CD4-positive, alpha-beta T cell treated with Interleukin-21 for 1 hour (primary cell): ENCODE results near the gene C2CD2L.
A peak's percentile ranks its signal among the peaks of the same experiment; 100 is the strongest.
"Not testable (repeated sequence)": the region's sequence is repeated elsewhere in the genome, so short reads cannot be mapped to it uniquely, and the experiment has no call there.

Experiments
- DNase-seq: peaks from one replicate; pipeline ENCODE4 v3.0.0-alpha.2; 2020

The C2CD2L gene

DNA sequence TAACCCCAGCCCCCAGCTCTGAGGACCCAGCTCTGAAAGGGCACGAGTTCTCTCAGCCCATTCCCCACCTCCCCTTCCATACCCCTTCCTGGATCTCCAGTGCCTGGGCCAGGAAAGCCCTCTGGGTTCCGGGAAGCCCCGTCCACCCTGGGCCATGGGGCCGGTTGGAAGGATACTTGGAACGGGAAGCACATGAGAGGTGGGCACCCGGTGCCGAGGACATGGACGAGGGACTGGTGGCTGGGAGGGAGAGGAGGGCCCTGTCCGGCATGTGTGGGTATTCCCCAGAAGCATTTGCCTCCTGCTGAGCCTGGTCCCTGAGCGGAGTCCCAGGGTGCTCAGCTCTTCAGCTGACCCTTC is 9.1 kb downstream of the C2CD2L start:
- no peak for DNase-seq

DNA sequence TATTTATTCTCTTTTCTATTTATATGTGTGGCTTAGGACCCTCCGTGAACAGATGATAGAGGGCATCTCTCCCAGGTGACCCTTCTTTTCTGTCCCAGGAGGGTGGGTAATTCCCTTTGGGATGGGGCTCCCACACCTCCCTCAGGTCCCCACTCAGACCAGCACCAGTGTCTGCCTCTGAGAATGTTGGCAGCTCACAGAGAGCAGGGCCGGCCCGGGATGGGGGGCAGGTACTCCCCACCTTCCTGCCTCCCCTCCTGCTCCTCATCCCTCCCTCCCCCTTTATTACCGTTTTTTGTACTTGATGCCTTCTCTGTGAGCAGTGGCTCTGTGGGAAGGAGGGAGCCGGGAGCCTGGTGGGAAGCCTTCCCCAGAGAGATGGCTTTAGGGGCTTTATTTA is 9.5 kb downstream of the C2CD2L start:
- no peak for DNase-seq

DNA sequence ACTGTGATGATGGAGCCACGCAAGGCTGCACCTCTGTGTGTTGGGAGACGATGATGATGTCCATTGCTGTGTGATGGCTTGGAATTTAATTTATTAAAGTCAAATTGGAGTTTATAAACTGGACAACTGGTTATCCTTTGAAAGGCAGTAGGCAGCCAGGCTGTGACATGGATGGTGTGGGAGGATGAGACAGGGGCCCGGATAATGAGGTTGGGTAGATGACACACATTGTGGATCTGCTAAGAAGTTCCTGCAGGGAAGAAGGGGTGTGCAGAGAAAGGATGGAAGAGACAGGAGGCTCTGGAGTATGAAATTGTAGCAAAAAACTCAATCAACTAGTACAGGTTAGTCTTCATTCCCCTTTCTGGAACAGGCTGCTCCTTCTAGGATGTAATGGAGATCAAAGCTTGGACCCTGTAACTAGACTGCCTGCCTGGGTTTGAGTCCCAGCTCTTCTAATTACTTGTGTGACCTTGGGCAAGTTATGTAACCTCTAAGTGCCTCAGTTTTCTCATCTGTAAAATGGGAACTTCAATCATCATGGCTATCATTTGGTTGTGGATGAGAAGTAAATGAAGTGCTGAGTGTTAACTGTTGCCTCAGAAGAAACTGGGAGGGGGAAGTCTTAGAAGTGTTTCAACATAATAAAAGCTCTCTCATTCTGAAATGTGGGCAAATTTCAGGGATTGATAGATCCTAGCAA is 10.0 kb downstream of the C2CD2L start:
- no peak for DNase-seq

DNA sequence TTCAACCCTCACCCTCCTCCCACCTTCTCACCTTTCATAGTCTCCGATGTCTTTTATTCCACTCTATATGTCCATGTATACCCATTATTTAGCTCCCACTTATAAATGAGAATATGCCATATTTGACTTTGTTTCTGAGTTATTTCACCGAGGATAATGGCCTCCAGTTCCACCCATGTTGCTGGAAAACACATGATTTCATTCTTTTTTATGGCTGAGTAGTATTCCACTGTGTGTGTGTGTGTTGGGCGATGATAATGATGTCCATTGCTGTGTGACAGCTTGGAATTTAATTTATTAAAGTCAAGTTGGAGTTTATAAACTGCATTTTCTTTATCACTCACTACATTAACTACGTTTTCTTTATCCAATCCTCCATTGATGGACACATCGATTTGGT is 11.1 kb downstream of the C2CD2L start:
- no peak for DNase-seq

DNA sequence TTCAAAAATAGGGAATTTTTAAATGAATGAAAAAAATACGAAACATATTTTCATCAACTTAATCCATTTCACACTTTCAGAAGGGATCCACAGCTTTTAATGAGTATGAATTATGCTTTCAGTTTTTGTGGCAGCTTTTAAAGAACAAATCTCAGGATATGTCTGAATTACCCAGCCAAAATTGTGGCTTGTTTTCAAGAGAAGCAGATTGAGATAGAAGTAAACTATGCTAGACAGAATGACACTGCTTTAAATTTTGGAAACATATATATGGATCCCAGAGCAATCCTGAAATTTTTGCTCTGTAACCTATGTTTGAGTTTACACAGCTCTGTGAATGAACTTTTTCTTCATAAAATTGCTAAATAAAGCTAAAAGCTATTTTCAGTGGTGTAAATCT is 11.8 kb downstream of the C2CD2L start:
- no peak for DNase-seq

DNA sequence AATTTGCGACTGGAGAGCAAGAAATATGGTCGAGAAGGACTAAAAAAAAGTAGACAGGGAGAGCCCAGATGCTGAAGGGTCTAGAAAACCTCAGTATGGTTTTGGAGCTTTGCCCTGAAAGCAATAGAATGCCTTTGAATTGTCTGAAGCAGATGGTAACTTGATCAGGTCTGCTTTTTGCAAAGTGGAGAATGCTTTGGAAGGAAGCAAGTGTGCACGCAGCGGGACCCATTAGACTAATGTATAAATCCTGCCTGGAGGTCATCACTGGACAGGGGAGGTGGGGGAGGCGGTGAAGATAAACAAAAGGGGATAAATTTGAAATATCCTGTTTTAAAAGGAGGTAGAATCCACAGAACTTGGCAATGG is 13.5 kb downstream of the C2CD2L start:
- DNase-seq, result no peak

DNA sequence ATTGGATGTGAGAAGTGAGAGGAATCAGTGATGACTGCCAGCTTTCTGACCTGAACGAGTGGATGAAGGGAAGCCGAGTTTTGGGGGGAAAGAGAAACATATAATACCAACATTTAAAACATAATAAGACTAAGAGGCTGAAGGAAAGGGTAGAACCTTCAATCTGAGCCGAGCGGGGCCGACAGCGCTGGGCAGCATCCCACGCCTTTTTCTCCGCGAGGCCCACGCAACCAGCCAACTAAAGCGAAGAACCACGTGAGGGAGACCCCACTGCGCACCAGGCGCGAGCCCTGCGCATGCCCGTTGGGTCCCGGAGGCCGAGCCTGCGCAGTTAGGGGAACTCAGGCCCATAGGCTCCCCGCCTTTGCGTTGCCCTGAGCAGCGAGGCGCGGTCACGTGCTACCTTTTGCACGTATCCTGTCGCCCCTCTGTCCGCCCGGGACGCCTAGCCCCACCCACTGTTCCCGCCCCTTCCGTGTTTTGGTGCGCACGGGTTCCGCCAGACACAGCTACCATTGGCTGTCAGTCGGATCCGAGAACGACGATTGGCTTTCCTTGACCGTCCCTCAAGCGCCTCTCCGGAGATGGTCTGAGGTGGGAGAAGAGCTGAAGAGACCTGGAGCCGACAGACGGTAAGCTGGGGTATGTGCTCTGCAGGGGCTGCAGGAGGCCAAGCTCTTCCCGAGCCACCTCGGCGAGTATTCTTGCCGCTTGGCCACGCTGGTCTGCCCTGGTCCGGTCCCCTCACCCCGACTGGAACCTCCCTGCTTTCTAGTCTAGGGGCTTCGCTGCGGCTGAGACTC is 14.1 kb downstream of the C2CD2L start, which contains the start of gene HINFP:
Gene HINFP (plus strand): TSS at position 573 of the 803 bp plus-strand sequence. CDS start 5,365 bp downstream, outside the sequence.
- DNase-seq, result peak; percentile 100

DNA sequence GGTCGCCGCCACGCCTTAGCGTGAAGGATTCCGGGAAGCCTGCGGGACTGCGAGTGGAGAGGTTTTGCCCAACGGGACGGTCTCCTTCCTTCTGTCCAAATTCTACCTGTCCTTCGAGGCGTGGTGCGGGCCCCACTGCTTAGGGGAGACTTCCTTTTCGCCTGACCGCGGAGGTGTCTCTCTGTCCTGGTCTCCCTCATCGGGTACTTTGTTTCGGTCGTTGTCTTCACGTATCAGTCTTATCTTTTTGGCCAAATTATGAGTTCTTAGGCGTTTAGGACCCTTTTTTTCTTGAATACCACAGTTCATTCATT is 14.6 kb downstream of the C2CD2L start:
- no peak for DNase-seq

DNA sequence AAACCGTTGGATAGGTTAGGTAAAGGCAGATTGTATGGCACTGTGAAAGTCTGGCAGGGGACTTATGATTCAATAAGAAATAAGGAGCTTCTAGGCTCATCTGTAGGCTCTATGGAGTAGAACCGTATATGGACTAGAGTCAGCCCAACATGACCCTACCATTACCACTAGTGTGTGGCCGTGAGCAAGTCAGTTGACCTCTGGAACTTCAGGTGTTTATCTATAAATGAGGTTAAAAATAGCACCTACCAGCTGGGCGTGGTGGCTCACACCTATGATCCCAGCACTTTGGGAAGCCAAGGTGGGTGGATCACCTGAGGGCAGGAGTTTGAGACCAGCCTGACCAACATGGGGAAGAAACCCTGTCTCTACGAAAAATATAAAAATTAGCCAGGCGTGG is 18.7 kb downstream of the C2CD2L start:
- no peak for DNase-seq

DNA sequence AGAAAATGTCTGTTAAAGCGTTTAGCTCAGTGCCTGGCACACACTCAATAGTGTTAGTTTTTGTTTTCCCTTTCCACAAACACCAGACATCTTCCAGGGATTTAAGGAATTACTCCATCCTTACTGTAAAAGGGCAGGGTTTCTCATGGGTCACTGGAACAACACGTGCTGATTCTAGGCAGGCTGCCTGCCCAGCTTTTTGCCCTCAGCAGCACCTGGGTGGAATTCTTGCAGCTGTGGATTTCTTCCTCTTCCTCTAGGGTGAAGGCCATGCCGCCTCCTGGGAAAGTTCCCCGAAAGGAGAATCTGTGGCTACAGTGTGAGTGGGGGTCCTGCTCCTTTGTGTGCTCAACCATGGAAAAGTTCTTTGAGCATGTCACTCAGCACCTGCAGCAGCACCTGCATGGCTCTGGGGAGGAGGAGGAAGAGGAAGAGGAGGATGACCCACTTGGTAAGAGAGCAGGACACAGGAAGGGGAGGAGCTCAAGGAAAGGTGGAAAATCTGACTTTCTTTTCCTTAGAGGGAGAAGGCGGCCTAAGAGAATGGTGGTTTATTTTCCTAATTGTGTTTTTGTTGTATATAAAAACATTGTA is 19.6 kb downstream of the C2CD2L start:
- no peak for DNase-seq

DNA sequence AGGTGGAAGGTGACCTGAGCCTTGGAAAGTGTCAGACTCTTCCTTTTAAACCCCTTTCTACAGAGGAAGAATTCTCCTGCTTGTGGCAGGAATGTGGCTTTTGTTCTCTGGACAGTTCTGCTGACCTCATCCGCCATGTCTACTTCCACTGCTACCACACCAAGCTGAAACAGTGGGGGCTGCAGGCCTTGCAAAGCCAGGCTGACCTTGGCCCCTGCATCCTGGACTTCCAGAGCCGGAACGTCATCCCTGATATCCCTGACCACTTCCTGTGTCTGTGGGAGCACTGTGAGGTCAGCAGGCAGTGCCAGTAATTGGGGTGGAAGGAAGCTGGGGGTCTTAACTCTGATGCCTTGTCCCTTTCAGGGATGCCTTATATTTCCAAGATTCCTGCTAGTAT is 23.5 kb downstream of the C2CD2L start:
- no peak for DNase-seq

DNA sequence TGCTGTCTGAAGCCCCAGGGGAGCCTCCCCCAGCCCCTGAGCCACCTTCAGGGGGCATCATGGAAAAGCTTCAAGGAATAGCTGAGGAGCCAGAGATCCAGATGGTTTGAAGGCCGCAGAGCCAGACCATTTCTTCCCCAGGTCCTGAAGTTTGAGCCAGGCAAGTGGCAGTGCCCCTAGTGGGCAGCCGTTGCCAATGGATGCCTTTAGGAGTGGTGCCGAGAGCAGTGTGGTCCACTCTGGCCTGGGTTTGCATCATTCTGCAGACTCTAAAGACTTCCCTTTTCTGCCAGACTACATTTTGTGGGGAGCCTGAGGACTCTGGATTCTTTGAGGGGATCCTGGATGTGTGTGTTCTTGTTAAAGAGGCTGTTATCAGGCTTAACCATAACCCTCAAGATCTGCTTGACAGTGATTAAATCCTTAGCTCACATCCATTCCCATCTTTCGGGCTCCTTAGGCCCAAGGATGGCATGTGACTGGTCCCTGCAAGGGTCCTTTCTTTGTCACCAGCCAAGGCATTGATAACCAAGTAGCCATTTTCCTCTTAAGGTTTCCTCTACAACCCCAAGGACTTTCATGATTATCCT is 27.3 kb downstream of the C2CD2L start:
- no peak for DNase-seq

DNA sequence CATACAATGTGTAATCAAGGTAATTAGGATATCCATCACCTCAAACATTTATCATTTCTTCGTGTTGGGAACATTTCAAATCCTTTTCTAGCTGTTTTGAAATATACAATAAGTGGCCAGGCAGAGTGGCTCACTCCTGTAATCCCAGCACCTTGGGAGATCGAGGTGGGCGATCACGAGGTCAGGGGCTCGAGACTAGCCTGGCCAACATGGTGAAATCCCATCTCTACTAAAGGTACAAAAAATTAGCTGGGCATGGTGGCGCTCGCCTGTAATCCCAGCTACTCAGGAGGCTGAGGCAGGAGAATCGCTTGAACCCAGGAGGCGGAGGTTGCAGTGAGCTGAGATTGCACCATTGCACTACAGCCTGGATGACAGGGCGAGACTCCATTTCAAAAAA is 32.1 kb downstream of the C2CD2L start:
- DNase-seq, result not testable (repeated sequence)

DNA sequence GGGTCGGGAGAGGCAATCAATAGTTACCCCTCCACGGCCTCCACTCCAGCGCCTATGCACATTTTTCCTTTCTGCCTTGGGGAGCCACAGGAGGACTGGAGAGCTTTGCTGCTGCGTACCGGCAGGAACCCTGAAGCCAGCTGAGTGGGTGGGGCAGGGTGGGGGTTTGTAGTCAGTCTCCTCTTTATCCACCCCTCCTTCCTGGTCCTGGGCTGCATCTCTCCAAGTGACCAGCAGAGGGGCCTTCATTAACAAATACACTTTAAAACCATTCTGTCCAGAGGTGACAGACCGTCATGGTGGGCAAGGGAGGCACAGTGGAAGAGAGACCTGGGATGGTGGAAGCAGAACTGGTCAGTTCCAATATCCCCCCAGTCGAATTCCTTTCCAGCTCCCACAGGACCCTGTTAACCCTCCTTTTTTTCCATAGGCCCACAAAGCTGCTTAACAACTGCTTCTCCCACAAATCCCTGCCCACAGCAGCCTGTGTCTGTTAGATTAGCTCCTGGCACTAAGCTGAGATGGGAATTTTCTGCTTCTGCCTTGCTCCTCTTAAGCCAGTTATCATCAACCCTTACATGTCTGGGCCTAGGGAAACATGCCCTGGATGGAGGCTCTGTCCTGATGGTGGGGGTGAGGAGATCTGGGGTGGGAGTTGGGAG is 37.8 kb downstream of the C2CD2L start:
- peak; percentile 40 for DNase-seq

DNA sequence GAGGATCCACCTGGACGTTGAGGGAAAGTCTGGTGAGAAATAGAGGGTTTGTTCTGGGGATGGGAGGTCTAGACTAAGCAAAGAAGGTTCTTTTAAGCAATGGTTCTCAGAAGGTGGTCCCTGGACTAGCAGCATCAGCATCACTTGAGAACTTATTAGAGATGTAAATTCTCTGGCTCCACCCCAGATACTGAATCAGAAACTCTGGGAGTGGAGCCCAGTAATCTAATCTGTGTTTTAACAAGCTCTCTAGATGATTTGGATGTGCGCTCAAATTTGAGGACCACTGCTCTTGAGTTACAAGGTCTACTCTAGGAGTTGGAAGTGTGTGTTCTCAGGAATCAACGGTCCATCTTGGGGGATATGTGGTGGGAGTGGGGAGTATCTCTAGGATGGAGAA is 38.4 kb downstream of the C2CD2L start:
- DNase-seq, result no peak

DNA sequence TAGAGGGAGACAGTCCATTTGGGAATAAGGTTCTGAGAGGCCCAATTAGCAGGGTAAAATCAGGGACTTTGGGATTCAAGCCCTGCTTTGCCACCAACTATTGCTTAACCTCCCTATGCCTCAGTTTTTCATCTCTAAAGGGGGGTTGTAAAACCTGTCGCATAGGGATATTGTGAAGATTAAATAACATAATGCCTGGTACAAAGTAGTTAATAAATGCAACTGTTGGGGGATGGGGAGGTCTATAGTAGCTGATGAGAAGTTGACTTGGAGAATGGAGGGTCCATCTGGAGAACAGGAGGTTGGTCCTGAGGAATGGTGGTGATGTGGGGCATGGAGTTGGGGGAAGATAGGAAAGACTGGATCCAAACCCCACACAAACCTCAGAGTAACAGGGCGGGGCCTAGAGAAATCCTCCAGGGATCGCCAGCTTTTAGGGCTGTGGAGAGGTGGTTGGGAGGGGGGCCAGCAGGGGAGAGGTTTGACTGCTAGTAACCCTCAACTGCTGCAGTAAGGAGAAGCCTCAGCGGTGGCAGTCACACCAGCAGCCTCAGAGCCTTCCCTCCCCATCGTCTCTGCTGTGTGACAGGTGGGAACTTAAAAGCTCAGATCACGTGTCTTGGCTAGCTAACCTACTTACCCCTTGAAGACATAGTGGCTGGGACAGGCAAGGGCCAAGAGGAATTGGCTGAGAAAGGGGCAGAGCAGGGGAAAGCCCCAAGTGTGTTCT is 40.6 kb downstream of the C2CD2L start:
- no peak for DNase-seq

DNA sequence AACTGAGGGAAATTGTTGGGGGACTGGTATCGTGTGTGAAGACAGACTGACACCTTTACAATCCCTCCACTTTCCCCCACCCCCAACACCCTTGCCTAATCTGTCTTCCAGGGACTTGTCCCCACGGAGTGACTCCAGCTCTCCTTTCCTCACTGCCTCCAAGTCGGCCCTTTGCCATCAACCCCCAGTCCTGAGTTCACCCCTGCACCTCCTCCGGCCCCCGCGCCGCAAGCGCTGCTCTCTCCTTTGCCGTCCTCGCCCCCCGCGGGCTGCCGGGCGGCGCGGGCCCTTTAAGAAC is 41.5 kb downstream of the C2CD2L start:
- no peak for DNase-seq

DNA sequence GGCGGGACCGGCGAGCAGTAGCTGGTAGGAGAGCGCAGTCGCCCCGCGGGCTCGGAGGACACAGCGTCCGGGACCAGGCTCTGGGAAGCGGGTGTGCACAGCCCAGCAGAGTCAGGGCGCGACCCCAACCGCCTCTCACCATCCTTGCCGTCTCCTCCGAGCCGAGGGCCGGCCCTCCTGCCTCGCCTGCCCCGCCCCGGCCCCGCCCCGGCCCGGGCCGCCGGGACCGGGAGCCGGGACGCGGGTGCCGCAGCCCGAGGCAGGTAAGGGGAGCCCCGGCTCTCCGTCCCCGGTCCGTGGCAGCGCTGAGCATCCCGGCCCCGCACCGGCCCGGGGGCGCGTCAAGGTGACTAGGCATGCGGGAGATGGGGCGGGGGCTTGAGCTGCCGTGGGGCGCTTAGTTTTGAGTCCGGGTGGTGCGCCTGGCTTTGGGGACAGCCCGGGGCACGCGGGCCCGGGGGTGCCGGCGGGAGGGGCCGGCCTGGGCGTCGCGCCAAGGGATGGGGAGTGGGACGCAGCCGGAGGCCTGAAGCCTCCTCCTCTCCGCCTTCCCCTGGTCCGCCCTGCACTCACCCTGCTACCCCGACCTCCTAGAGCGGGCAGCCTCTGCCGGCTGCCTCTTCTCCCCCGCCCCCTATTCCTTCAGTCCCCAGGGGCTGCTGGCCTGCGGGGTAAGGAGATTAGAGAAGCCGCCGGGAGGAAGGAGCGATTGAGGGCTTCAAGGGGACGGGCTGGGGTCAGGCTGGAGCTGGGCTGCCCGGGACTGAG is 42.1 kb downstream of the C2CD2L start, which contains the start of gene ABCG4:
Gene ABCG4 (plus strand): TSS at position 35 of the 768 bp plus-strand sequence. CDS start 914 bp downstream, outside the sequence.
- no peak for DNase-seq

DNA sequence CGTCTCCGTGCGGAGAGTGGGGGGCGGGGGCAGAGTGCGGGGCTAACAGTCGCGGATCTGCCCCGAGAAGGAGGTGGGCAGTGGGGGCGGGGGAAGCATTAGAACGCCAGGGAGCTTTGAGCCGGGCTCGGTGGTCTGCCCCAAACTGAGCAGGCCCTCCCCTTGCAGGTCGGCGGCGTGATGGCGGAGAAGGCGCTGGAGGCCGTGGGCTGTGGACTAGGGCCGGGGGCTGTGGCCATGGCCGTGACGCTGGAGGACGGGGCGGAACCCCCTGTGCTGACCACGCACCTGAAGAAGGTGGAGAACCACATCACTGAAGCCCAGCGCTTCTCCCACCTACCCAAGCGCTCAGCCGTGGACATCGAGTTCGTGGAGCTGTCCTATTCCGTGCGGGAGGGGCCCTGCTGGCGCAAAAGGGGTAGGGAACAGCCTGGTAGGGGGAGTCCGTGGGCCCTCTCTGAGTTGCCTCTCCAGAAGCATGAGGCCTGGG is 42.7 kb downstream of the C2CD2L start:
- DNase-seq, result no peak

DNA sequence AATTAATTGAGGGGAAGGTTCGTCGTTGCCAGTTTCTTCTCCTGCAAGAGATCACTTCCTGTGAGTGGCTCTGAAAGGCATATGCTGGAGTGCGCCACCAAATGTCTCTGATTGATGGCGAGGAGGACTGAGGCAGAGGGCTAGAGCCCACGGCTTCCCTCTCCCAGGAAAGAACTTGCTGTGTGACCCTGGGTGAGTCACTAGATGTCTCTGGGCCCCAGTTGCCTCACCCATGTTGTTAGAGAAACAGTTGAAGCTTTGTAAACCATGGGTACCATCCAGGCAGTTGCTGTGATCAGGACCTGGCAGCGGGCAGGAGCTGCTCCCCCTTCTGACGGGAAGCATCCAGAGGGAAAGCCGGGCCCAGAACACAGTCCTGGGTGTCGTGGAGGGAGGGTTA is 44.9 kb downstream of the C2CD2L start:
- no peak for DNase-seq

DNA sequence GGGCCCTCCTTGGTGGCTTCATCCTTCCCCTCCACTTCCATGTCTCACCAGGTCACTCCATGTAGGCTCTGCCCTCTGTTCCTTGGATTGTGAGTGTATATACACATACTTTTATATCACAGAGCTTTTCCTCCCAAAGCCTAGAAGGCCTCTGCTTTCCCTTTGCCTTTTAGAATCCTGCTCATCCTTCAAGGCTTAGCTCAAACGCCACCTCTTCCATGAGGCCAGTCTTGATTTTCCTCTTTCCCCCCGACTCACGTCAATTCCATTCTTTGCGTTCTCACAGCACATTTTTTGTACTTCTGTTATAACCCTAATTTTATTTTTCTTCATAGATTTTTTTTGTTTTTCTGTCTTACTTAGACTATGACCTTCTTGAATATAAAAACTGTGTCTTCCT is 45.5 kb downstream of the C2CD2L start:
- DNase-seq, result no peak
